B cell (primary cell): ENCODE results near the gene C11orf91. TPM values are rescaled to one million over a fixed set of nuclear protein-coding genes. Genes with fewer than 3 reads are reported as not detected.
"Not testable (repeated sequence)": the region's sequence is repeated elsewhere in the genome, so short reads cannot be mapped to it uniquely, and the experiment has no call there.

ENCODE experiments used
- ATAC-seq: fragments of 200-7000 bp; cut with Tn5 transposase; one replicate; pipeline ENCODE4 v1.10.0; 2021; ENCODE audit warnings: low read depth, mild to moderate bottlenecking, moderate number of reproducible peaks, moderate library complexity
- CTCF ChIA-PET: fragments of 350-600 bp; sonication (Branson Sonifier 250); formaldehyde crosslinking; loops from one replicate; lab custom pipeline; 2021; ENCODE audit warnings: antibody characterized with exemption, inconsistent platforms; lab: Charles Lee
- POLR2A ChIA-PET: fragments of 350-600 bp; sonication (Branson Sonifier 250); formaldehyde crosslinking; loops from one replicate; lab custom pipeline; 2021; ENCODE audit warnings: antibody characterized with exemption; lab: Charles Lee
- DNase-seq: peaks from one replicate; pipeline ENCODE4 v3.0.0; 2013
- H2AFZ ChIP-seq: 2 replicates; pipeline ENCODE4 v1.6.1; 2012; ENCODE audit warnings: mild to moderate bottlenecking, low read depth, low read length; ENCODE audit not compliant: insufficient read depth, poor library complexity, severe bottlenecking
- H3K27ac ChIP-seq, 2 donors: 1 replicate in 1 of 2; 2 replicates in 1 of 2; pipeline ENCODE4 v1.5.1; 2012 to 2013; ENCODE audit warnings: low read length in 2 of 2, mild to moderate bottlenecking in 2 of 2, moderate library complexity in 1 of 2
- H3K27me3 ChIP-seq, 4 experiments: fragments of 200-600 bp in 1 of 4; sonication (generic) in 1 of 4; replicated peaks in 1 of 4; 1 replicate in 2 of 4; 2 replicates in 2 of 4; pipeline versions ENCODE4 v1.6.1 to v1.7.0; 2013 to 2016; ENCODE audit warnings: low read length in 3 of 4, mild to moderate bottlenecking in 2 of 4, mixed read lengths in 1 of 4, moderate library complexity in 1 of 4; ENCODE audit not compliant: insufficient read depth in 4 of 4, control insufficient read depth in 3 of 4; ENCODE audit errors: control extremely low read depth in 1 of 4
- H3K36me3 ChIP-seq, 2 experiments: replicated peaks in 1 of 2; 1 replicate in 1 of 2; 2 replicates in 1 of 2; pipeline versions ENCODE4 v1.6.1 to v1.7.1; 2013; ENCODE audit warnings: low read length in 1 of 2; ENCODE audit not compliant: insufficient read depth in 2 of 2, control insufficient read depth in 1 of 2; ENCODE audit errors: control extremely low read depth in 1 of 2, extremely low read depth in 1 of 2
- H3K4me1 ChIP-seq, 2 donors: fragments of 200-600 bp in 1 of 2; sonication (generic) in 1 of 2; 1 replicate in 1 of 2; 2 replicates in 1 of 2; pipeline versions ENCODE4 v1.5.1 to v1.6.1; 2013 to 2017; ENCODE audit warnings: low read length in 2 of 2; ENCODE audit not compliant: control insufficient read depth in 2 of 2, insufficient read depth in 2 of 2
- H3K4me2 ChIP-seq: replicated peaks from 2 replicates; pipeline ENCODE3; 2012; ENCODE audit warnings: mild to moderate bottlenecking, low read depth, low read length; ENCODE audit not compliant: poor library complexity, severe bottlenecking
- H3K4me3 ChIP-seq, 5 experiments: fragments of 200-600 bp in 1 of 5; sonication (generic) in 1 of 5; 1 replicate in 3 of 5; 2 replicates in 2 of 5; pipeline versions ENCODE4 v1.5.1 to v1.7.0; 2011 to 2016; ENCODE audit warnings: low read length in 4 of 5, mild to moderate bottlenecking in 4 of 5, low read depth in 2 of 5, control low read depth in 1 of 5, moderate library complexity in 1 of 5; ENCODE audit not compliant: insufficient read depth in 1 of 5; ENCODE audit errors: control extremely low read depth in 1 of 5, extremely low read depth in 1 of 5
- H3K79me2 ChIP-seq: fragments of 200-600 bp; sonication (generic); one replicate; pipeline ENCODE4 v1.6.0; 2016; ENCODE audit warnings: low read length; ENCODE audit not compliant: control insufficient read depth, insufficient read depth
- H3K9ac ChIP-seq: fragments of 200-600 bp; sonication (generic); 2 replicates; pipeline ENCODE4 v1.6.1; 2017; ENCODE audit warnings: mild to moderate bottlenecking, low read length, moderate library complexity
- H3K9me3 ChIP-seq, 3 donors: one replicate each; pipeline versions ENCODE4 v1.6.1 to v1.7.1; 2013; ENCODE audit warnings: low read length in 2 of 3; ENCODE audit not compliant: control insufficient read depth in 2 of 3, insufficient read depth in 1 of 3; ENCODE audit errors: control extremely low read depth in 1 of 3
- H4K20me1 ChIP-seq: 2 replicates; pipeline ENCODE4 v1.6.0; 2012; ENCODE audit warnings: mild to moderate bottlenecking, low read length; ENCODE audit not compliant: insufficient read depth, control insufficient read depth, poor library complexity, severe bottlenecking
- H3K27ac Mint-ChIP-seq: one replicate; pipeline ENCODE4 v1.8.0; 2021; ENCODE audit warnings: mixed read lengths
- H3K27me3 Mint-ChIP-seq: one replicate; pipeline ENCODE4 v1.8.0; 2021; ENCODE audit warnings: mixed read lengths
- H3K4me1 Mint-ChIP-seq: one replicate; pipeline ENCODE4 v1.8.0; 2021; ENCODE audit warnings: mixed read lengths
- H3K4me3 Mint-ChIP-seq: one replicate; pipeline ENCODE4 v1.8.0; 2021; ENCODE audit warnings: mixed read lengths
- H3K9me3 Mint-ChIP-seq: one replicate; pipeline ENCODE4 v1.8.0; 2022; ENCODE audit warnings: mixed read lengths; ENCODE audit not compliant: insufficient read depth
- EZH2 ChIP-seq: IDR thresholded peaks from 2 replicates; pipeline ENCODE4 v1.6.1; 2012; ENCODE audit warnings: borderline replicate concordance, low read depth, mild to moderate bottlenecking, moderate library complexity, low read length; ENCODE audit not compliant: insufficient read depth, poor library complexity, severe bottlenecking
- WGBS: methylation state at CpG from one replicate; pipeline ENCODE4 v1.1.5; 2013; ENCODE audit warnings: missing lambda C conversion rate; ENCODE audit not compliant: insufficient coverage; 5-methylcytosine and 5-hydroxymethylcytosine counted together
- intact Hi-C: fragments of 100-400 bp; cut with micrococcal nuclease; formaldehyde crosslinking; loops from one replicate; pipeline ENCODE4 v1.10.0; 2022
- polyA plus RNA-seq: library from polyadenylated mRNA; depleted of rRNA; stranded (reverse); fragments of >200 nt; gene quantifications from 2 replicates; pipeline ENCODE4 v1.2.3, GENCODE V29; 2012
- total RNA-seq, 2 donors: library from RNA; stranded (reverse); fragments of 120-200 nt in 1 of 2; gene quantifications; 1 replicate in 1 of 2; 2 replicates in 1 of 2; pipeline versions ENCODE4 v1.2.3 to v1.2.4, GENCODE V29; 2013 to 2022
- TF ChIP-seq, protein P1 (sequence below): fragments of 200-600 bp; IDR thresholded peaks from one replicate; pipeline ENCODE4 v1.8.0; 2022; ENCODE audit warnings: antibody characterized with exemption, mild to moderate bottlenecking

The C11orf91 gene
- total and polyA plus RNA-seq, 2 donors (not counting 1 experiment from before 2014, with no cell fraction given) = not detected

DNA sequence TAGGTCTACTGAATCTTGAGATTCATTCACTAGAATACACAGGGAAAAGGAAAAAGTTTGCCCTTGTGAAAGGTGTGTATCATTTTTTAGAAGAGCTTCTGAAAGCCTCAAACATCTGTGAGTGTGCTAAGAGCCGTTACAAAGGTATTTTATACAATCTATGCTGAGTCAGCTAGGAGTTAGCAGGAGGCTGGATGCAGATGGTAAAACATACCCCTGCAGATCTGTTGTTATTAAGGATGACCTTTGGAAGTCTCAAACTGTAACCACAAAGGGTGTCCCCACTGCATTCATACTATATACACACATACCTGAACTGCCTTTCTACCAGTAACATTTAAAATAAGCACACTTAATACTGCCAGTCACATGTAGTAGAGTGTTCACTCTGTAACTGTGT lies 8.4 kb upstream of the C11orf91 start:
- Histone ChIP-seq H3K4me2 (no peak overlapping the region), H3K9ac (no peak overlapping the region), H2AFZ (no peak overlapping the region), H3K27ac (no peak overlapping the region), H3K79me2 (no peaks in the 10 kb centered on the region), H4K20me1 (no peaks in the 10 kb centered on the region), H3K4me3 (no peak overlapping the region), H3K9me3 (no peaks in the 10 kb centered on the region), H3K4me1 (no peaks in the 10 kb centered on the region), H3K27me3 (no peaks in the 10 kb centered on the region), H3K36me3 (peaks cover 0 to 9% of the 10 kb centered on the region in 2 experiments)
- no peak for TF ChIP-seq EZH2
- TF ChIP-seq, protein P1, sequence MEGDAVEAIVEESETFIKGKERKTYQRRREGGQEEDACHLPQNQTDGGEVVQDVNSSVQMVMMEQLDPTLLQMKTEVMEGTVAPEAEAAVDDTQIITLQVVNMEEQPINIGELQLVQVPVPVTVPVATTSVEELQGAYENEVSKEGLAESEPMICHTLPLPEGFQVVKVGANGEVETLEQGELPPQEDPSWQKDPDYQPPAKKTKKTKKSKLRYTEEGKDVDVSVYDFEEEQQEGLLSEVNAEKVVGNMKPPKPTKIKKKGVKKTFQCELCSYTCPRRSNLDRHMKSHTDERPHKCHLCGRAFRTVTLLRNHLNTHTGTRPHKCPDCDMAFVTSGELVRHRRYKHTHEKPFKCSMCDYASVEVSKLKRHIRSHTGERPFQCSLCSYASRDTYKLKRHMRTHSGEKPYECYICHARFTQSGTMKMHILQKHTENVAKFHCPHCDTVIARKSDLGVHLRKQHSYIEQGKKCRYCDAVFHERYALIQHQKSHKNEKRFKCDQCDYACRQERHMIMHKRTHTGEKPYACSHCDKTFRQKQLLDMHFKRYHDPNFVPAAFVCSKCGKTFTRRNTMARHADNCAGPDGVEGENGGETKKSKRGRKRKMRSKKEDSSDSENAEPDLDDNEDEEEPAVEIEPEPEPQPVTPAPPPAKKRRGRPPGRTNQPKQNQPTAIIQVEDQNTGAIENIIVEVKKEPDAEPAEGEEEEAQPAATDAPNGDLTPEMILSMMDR = no peak
- CTCF ChIA-PET = interaction anchor here (0.6 kb wide), 1 partner anchor 689 kb away, joined by 4 read pairs; no protein-coding TSS in a partner anchor
- POLR2A ChIA-PET = no interaction called here
- intact Hi-C loops = no loop called here
- Mint-ChIP-seq H3K9me3 (no peaks in the 10 kb centered on the region), H3K27me3 (no peaks in the 10 kb centered on the region), H3K4me1 (no peaks in the 10 kb centered on the region), H3K27ac (no peak overlapping the region), H3K4me3 (no peak overlapping the region)
- no CpG with 5 or more reads among the region's 1 CpG for WGBS
- no peak for ATAC-seq
- DNase-seq = no peak

DNA sequence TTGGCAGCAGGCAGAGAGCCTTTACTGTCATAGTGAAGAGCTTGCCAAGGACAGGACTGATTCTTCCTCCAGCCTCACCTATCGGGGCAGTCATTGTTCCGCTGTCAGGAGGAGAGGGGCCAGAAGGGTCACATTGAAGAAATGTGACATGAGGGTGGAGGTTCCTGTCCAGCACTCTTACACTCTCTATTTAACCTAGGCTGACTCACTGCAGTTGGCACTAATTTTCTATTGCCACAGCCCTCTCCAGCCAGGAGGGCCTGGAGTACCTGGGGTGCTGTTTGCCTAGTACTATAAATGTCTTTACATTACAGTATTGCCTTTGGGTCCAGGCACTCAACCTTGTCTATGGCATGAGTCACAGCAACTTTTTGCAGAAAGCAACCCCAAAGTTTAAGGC lies 7.2 kb upstream of the C11orf91 start:
- H3K4me3 ChIP-seq, POLR2A ChIA-PET, H3K27me3 Mint-ChIP-seq, ATAC-seq, DNase-seq, H3K4me2 ChIP-seq, H3K4me1 Mint-ChIP-seq, H3K27me3 ChIP-seq, H3K4me3 Mint-ChIP-seq, H3K9me3 ChIP-seq, H3K9ac ChIP-seq, H2AFZ ChIP-seq, H3K4me1 ChIP-seq, intact Hi-C loops, H3K36me3 ChIP-seq, H3K27ac Mint-ChIP-seq, H3K27ac ChIP-seq, H3K79me2 ChIP-seq, H4K20me1 ChIP-seq, H3K9me3 Mint-ChIP-seq: not testable (repeated sequence)
- WGBS = no CpG with 5 or more reads among the region's 2 CpGs
- CTCF ChIA-PET = interaction anchor here (0.9 to 1.8 kb wide), 2 partner anchors 8 to 11 kb away, joined by 3 to 9 read pairs; no protein-coding TSS in a partner anchor
